Type B pancreatic cell (in vitro differentiated cells): ENCODE data around the gene NEK9. TPM values are rescaled to one million over a fixed set of nuclear protein-coding genes. Genes with fewer than 3 reads are reported as not detected.

Experiments used
- DNase-seq: peaks from one replicate; pipeline ENCODE4 v3.0.0; 2021; ENCODE audit warnings: mixed read lengths; ENCODE audit not compliant: unreplicated experiment; ENCODE audit errors: extremely low spot score
- H3K27ac Mint-ChIP-seq: 2 replicates; pipeline ENCODE4 v1.8.0; 2021; ENCODE audit warnings: mild to moderate bottlenecking, mixed read lengths
- H3K27me3 Mint-ChIP-seq: 2 replicates; pipeline ENCODE4 v1.8.0; 2021; ENCODE audit warnings: mixed read lengths
- H3K36me3 Mint-ChIP-seq: 2 replicates; pipeline ENCODE4 v1.8.0; 2021; ENCODE audit warnings: mixed read lengths
- H3K4me1 Mint-ChIP-seq: one replicate; pipeline ENCODE4 v1.8.0; 2021; ENCODE audit warnings: mixed read lengths; ENCODE audit not compliant: unreplicated experiment
- H3K4me3 Mint-ChIP-seq: 2 replicates; pipeline ENCODE4 v1.8.0; 2021; ENCODE audit warnings: mild to moderate bottlenecking, mixed read lengths
- H3K9me3 Mint-ChIP-seq: 2 replicates; pipeline ENCODE4 v1.8.0; 2021; ENCODE audit warnings: mixed read lengths
- total RNA-seq: library from RNA; stranded (reverse); gene quantifications from 2 replicates; pipeline ENCODE4 v1.2.1, GENCODE V29; 2021; ENCODE audit warnings: low replicate concordance
- TF ChIP-seq, protein P1 (sequence below): fragments of 200-600 bp; sonication (generic); conservative IDR thresholded peaks from 2 replicates; pipeline ENCODE4 v1.5.0; 2021; ENCODE audit warnings: antibody characterized with exemption, mild to moderate bottlenecking

The NEK9 gene
- total RNA-seq, 1 donor from 2014 or later, result 117 TPM

GRCh38 chr14:75090353-75090752, 36.5 kb downstream of the NEK9 start:
- Mint-ChIP-seq H3K4me1 (no peaks in the 10 kb centered on the region), H3K27ac (no peak overlapping the region), H3K4me3 (no peak overlapping the region), H3K36me3 (peaks cover 20% of the 10 kb centered on the region), H3K9me3 (no peaks in the 10 kb centered on the region), H3K27me3 (no peaks in the 10 kb centered on the region)
- TF ChIP-seq, protein P1, sequence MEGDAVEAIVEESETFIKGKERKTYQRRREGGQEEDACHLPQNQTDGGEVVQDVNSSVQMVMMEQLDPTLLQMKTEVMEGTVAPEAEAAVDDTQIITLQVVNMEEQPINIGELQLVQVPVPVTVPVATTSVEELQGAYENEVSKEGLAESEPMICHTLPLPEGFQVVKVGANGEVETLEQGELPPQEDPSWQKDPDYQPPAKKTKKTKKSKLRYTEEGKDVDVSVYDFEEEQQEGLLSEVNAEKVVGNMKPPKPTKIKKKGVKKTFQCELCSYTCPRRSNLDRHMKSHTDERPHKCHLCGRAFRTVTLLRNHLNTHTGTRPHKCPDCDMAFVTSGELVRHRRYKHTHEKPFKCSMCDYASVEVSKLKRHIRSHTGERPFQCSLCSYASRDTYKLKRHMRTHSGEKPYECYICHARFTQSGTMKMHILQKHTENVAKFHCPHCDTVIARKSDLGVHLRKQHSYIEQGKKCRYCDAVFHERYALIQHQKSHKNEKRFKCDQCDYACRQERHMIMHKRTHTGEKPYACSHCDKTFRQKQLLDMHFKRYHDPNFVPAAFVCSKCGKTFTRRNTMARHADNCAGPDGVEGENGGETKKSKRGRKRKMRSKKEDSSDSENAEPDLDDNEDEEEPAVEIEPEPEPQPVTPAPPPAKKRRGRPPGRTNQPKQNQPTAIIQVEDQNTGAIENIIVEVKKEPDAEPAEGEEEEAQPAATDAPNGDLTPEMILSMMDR, result no peak
- no peak for DNase-seq

DNA sequence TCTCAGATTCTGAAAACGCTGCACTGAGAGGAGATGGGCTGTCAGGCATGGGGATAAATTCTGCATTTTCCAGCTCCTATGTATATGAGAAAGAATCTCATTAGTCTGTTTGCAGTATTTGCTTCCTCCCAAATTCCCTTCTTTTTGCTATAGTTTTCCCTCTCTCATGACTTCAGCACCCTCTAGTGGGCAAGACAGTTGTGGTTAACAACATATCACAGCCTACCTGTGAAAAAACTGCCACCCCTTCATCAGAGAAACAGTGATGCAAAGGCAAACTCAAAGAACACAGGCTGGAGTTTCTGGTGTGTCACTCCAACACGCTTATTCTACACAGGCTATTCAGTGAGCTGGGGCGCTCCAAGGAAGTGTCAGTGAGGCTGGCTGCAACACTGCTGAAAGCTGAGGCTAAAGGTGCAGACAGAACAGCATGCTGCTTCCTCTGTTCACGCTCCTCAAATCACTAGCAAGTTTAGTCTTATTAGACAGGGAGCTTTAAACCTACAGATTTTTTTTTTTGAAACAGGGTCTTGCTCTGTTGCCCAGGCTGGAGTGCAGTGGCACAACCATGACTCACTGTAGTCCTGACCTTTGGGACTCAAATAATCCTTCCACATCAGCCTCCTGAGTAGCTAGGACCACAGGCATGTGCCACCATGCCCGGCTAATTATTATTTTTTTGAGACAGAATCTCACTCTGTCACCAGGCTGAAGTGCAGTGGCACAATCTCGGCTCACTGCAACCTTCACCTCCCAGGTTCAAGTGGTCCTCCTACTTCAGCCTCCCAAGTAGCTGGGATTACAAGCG, 38.1 kb downstream of the NEK9 start:
- no peaks in the 10 kb centered on the region for H3K4me1 Mint-ChIP-seq
- H3K4me3 Mint-ChIP-seq, result no peak overlapping the region
- no peaks in the 10 kb centered on the region for H3K9me3 Mint-ChIP-seq
- no peak overlapping the region for H3K27ac Mint-ChIP-seq
- peaks cover 29% of the 10 kb centered on the region for H3K36me3 Mint-ChIP-seq
- H3K27me3 Mint-ChIP-seq, result no peaks in the 10 kb centered on the region
- TF ChIP-seq, protein P1, result peak; percentile 88
- DNase-seq, result no peak

DNA sequence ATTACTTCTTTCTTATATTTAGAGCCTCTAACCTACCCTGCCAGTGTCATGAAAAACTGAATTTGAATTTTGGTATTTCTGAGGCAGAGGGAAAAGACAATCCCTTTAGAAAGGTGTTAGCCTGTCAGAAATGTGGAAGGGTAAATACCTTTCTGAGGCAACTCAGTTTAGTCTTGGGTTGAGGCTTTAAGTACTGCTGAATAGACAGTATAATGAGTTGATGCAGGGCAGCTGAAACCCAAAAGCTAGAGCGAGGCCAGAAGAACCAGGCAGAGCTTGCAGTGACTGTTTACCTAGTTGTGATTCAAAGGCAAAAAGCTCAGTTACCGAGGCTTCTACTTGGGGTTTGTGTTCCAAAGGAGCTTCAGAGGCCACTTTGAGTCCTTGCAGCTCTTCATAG, 38.7 kb downstream of the NEK9 start:
- TF ChIP-seq, protein P1, result no peak
- H3K27ac Mint-ChIP-seq, result no peak overlapping the region
- no peaks in the 10 kb centered on the region for H3K4me1 Mint-ChIP-seq
- no peak overlapping the region for H3K4me3 Mint-ChIP-seq
- H3K27me3 Mint-ChIP-seq, result no peaks in the 10 kb centered on the region
- H3K36me3 Mint-ChIP-seq, result peaks cover 30% of the 10 kb centered on the region
- no peak for DNase-seq
- H3K9me3 Mint-ChIP-seq, result no peaks in the 10 kb centered on the region

DNA sequence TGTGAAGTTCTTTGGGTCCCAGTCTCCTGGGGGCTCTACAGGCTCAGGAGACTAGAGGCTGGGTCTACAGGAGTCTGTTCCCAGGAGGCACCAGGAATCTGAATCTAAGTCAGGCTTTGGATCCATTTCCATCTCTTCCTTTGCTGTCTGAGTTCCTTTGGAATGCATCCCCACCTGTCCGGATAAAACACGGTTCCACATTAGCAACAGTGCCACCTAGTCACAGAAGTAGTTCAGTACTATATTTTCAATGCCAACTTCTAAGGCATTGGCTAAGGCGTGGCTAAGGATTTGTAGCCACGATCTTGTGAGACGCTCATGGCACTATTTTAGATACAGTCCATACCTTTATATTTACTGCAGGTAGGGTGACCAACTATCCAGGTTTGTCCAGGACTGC, 42.3 kb downstream of the NEK9 start:
- Mint-ChIP-seq H3K27me3 (no peaks in the 10 kb centered on the region), H3K4me3 (no peak overlapping the region), H3K9me3 (no peaks in the 10 kb centered on the region), H3K4me1 (peaks cover 11% of the 10 kb centered on the region), H3K27ac (no peak overlapping the region), H3K36me3 (peaks cover 35% of the 10 kb centered on the region)
- TF ChIP-seq, protein P1, result no peak
- no peak for DNase-seq

DNA sequence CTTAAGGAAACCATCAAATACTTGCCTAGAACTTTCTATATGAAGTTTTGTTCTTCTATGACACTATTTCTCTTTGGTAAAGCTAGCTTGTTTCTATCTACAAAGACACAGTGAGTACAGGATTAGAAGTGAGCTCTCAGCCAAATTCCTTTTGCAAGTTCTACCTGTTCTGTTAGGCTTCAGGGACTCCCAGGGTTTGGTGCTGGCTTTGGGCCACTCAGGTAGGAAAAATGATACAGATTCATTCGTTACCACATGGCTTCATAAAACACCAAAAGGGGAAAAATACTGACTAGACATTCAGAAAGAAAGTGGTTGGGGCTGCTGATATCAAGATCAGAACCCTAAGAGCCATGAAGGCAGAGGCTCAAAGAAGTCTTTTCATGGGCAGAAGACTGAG, 43.6 kb downstream of the NEK9 start:
- no peaks in the 10 kb centered on the region for H3K27me3 Mint-ChIP-seq
- DNase-seq, result no peak
- no peak overlapping the region for H3K4me3 Mint-ChIP-seq
- TF ChIP-seq, protein P1, result no peak
- no peak overlapping the region for H3K27ac Mint-ChIP-seq
- H3K36me3 Mint-ChIP-seq, result peaks cover 33% of the 10 kb centered on the region
- no peaks in the 10 kb centered on the region for H3K9me3 Mint-ChIP-seq
- H3K4me1 Mint-ChIP-seq, result peaks cover 11% of the 10 kb centered on the region
